KG1 (cell line): ENCODE measurements around the gene ITIH4.

Experiments
- DNase-seq: peaks from one replicate; lab custom pipeline; 2025; lab: John Stamatoyannopoulos, UW

ITIH4 gene

DNA sequence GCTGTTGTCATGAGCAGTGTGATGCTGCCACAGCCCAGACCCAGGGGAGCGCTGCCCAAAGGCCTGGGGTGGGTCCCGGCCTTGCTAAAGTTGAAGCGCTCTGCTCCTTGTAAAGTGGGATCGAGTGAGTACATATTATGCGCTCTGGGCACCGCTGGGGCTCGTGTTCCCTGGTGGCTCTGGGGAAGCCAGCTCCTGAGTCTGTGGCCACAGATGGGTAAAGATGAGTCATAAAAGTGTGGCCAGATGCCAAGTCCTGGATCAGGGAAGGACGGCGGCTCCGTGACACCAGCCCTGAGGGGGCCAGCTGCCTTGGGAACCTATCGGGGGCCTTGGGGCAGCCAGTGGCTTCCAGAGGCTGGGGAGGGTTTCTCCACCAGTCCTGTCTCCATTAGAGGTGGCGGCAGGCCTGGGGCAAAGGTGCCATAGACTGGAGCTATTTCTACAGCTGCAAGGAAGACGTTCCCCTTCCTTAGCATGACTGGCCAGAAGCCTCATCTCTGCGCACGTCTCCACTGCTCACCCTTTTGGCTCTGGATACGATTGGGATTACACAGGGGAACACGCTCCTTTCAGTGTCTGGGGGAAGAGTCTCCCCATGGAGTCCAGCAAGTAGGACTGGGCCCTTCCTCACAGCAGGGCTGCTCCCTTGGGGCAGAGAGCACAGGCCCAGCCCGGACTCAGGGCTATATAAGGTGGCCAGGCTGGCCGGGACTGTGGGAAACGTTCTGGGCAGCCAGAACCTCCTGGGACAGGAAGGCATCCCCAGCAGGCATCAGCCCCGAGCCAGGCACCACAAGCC, 1.2 kb upstream of the ITIH4 start:
- no peak for DNase-seq

DNA sequence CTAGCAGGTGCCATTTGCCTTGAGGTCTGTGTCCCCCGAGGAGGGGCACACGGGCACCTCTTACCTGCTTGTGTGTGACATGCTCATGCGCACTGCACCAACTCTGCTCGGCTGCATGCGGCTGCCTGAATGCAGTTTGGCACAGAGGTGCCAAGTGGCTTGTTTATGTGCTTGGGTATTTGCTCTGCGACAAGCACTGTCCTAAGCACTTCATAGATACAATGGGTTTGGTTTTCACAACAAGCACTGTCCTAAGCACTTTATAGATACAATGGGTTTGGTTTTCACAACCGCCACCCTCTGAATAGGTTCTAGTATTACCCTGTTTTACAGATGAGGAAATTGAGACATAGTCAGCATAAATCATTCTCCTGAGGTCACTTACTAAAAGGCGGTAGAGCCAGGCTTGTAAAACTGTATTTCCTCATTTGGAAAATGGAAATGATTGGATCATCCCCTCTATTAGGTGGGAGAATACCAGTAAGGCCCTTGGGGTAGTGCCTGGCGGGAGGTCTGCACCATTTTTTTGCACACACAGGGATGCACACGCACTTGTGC, 487 bp downstream of the ITIH4 start:
- no peak for DNase-seq

DNA sequence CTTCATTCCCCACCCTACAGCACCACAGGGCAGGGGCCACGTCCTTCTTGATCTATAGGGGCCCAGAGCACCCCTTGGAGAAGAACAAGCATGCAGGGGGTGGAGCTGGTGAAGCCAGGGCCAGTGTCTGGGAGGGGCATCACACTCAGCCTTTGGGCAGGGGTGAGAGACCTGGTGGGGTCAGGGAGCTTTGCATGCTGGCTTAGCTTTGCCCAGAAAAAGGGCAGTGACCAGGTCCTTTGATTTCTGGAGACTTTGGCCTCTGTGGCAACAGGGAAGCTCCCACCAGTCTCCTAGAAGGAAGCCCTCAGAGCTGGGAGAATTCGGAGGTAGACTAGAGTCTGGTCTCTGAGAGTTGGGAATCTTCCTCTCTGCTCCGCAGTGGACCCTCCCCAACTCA, 990 bp downstream of the ITIH4 start:
- DNase-seq: no peak

DNA sequence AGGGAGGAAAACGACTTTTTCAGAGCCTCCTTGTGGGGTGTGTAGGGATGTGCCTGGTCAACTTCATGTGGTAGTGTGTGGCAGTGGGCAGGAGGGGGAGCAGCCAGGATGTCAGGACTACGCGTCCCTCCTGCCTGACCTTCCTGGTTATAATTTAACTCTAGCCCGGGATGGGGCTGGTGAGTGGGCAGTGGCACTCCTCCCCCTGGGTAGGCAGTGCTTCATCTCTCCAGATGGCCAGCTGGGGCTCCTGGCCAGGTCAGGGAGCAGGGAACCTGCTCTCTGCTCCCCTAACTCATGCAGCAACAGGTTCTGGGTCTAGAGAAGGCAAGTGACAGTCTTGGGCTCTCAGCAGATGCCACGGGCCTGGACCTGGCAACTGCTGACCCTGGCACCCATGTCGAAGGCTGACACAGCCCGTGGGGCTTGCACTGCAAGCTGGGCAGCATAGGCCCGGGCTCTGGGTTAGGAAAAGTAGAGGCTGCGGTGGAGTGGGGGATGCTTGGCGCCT, 2.6 kb downstream of the ITIH4 start:
- DNase-seq: no peak

DNA sequence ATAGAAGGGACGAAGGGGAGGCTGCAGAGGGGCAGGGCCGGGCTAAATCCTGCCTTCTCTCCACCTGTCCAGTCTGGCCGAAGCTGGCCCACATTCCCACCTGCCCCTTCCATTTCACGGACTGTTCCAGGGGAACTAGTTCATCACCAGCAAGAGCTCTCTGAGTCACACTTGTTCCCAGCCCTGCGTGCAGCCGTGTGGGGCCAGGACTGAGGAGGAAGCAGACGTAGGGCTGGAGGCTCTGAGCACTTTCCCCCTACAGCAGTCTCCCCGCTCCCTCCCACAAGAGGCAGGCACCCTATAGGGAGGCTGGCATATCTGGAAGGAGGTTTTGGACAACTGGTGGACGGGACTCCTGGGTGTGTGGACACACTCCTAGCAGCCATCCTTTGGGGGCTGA, 3.0 kb downstream of the ITIH4 start:
- DNase-seq: no peak

DNA sequence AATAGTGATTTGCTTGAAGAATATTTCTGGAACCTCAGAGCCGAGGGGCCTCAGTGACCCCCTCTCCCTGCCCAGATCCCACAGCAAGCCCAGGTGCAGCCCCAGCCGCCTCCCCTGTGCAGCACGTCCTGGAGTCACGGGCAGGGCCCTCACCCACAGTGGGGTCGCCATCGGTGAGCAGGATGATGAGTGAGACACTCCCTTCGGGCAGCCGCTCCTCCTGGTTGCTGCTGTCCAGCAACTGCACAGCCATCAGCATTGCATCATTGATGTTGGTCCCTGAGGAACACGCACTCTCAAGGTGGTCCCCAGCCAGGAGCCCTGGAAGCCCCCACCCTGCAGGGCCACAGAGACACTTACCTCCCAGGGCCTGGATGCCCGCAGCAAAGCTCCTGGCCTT, 6.4 kb downstream of the ITIH4 start:
- DNase-seq: no peak

DNA sequence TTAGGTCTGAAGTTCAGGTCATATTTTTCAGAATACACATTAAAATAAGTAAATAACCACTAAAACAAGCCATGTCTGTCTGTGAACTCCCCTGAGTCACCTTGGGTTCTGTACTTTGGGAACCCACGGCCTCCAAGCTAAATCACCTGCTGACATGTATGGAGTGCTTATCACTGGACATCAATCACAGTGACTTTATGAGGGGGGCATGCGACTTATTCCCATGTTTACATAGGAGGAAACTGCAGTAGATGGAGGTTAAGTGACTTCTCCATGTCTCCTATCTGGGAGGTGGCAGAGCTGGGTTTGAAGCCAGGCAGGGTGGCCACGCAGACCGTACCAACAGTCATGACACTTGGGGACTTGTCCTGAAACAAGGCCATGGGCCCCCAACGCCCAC, 8.1 kb downstream of the ITIH4 start:
- DNase-seq: no peak

DNA sequence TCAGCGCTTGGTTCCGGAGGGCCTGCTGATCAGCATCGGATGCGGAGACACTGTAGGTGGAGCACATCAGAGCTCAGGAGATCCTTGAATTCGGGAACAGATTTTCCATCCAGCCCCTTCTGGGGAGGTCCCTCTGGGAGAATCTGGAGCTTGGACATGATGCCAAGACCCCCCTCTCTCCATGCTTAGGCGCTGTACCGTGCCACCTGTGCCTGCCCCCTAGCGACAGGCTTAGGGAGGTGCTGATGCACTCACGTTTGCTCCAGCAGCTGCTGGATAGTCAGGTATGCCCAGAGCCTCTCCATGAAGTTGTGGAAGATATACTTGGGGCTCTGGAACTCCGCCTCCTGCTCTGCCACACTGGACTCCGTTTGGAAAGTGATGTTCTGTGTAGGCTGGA, 9.7 kb downstream of the ITIH4 start:
- DNase-seq: no peak

DNA sequence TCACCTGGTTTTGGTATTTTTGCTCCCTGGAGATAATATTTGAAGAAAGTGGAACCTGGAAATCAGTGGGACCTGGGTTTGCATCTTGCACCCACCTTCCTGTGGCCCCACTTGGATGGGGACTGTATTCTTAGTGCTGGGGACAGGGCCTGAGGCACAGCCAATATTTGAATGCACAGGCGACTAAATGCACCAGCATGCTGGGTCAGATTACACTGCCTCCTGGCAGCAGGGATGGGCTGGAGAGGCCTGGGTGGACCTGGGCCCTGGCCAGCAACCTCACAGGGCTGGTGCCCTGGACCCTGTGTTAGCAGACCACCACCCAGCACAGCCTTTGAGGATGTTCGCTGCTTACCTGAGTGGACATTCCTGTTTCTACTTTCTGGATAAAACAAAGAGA, 10.5 kb downstream of the ITIH4 start:
- DNase-seq: no peak

DNA sequence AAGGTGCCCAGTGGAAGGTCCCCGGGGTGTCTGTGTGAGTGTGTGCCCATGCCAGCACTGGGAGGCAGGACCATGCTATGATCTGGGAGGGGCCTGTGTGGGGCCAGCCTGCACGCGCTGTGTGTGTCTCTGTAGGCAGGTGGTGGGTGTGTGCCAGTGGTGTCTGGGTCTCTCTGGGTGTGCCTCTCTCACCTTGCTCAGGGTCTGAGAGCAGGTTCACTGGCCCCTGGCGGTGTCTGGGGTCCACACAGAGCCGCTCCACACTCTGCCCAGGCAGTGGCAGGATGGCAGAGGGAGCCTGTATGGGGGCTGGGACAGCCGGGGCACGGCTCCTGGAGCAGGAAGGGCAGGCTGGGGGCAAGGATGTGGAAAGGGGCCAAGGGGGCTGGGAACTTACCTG, 12.6 kb downstream of the ITIH4 start:
- no peak for DNase-seq

DNA sequence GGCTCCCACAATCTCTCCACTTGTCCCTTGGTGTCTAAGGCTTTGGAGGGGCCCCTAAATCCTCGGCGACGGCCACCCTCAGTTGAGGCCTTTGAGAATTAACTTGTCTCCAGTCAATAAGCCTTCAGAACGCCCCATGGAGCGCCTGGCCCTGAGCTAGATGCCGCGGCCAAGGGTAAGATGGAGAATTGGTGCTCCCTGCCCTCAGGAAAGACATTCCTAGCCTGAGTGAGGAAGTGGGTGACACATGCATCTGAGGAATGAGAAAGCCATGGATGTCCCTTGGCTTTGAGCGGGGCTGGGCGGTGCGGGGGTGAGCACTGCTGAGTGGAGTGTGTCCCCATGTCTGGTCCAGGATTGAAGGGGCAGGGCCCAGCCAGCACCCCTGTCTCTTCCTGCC, 13.3 kb downstream of the ITIH4 start:
- DNase-seq: no peak

DNA sequence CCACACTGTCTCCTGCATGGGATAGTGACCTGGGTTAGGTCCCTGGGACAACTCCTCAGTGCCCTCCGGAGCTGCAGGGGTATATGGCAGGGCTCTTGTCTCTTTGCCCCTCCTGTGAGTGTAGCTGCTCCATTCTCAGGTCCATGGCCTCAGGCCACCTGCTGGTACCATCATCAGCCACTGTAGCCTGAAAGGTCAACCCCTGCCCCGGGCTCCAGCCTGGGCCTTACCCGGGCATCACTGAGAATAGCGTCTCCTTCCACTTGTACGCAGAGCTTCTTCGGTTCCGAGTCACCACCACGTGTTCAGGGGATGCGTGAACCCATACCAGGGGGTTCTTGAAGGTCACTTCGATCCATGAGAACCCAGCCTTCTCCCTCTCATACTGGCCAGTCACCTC, 13.8 kb downstream of the ITIH4 start:
- no peak for DNase-seq

DNA sequence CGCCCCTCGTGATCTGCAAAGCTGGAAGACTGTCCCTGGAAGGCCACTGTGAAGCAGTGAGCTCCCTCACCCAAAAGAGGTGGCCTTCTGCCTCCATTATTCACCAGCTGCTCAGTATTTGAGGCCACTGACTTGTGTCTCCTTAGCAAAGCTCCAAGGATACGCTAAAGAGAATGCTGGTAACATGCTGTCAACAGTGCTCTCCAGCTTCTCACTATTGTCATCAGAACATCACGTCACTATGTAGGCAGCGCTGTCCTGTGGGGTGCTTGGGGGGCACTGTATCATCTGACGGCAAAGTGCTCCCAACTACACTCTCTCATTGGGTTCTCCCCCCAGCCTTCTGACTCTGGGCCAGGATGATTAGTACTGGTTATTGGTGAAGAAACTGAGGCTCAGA, 14.3 kb downstream of the ITIH4 start:
- no peak for DNase-seq

DNA sequence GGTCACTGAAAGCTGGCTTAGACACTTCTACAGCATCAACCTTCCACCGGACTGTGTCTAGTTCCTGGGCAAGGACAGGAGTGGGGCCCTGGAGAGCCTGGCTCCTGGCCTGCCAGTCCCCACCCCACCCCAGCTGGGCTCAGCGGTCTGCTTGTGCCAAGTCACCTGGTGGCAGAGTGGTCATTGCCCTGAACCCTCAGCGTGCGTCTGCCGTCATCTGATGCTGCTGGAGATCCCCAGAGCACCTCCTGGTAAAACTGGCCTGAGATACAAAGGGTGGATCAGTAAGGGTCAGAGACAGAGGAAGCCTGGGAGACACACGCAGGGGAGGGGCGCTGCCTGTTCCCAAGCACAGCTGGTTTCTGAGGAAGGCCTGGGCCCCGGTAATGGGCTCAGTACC, 16.7 kb downstream of the ITIH4 start:
- no peak for DNase-seq

DNA sequence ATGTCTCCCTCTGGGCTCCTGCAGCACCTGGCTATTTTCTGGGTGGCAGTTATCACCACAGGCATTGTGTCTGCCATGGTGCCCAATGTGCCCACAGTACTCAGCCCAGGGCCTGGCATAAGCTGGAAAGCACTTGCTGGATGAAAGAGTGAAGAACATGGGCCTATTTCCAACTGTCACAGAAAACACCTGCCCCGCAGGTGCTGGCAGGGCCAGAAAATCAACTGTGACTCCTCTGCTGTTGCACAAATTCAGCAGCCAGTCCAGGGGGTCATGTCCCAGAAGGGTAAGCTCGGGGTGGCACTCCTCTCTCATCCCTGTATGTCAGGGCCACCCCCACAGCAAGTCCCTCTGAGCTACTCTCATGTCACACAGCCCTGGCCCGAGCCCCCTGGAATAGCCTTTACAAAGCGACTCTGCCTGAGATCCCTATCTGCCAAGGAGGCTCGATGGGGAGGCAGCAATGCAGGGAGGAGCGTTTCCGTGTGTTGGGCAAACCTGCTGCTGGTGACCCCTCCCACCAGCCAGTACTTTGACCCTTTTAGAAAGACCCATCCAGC, 18.9 kb downstream of the ITIH4 start:
- DNase-seq: no peak

DNA sequence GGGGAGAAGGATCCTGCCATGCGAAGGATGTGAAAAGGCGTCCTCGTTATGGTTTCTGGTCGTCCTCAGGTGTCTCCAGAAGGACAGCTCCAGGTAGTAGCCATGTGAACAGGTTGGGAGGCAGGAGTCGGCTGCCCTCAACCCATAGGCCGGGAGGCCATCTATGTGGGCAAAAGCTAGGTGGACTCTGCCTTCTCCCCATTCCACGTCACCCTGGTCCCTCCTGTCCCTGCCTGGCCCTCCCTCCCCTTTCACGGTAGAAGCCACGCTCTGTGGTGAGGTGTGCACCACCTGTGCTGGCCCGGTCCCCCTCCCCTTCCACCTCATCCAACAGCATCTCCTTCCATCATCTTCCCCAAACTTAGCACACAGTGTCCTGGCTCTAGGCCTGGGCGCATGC, 19.5 kb downstream of the ITIH4 start:
- no peak for DNase-seq

DNA sequence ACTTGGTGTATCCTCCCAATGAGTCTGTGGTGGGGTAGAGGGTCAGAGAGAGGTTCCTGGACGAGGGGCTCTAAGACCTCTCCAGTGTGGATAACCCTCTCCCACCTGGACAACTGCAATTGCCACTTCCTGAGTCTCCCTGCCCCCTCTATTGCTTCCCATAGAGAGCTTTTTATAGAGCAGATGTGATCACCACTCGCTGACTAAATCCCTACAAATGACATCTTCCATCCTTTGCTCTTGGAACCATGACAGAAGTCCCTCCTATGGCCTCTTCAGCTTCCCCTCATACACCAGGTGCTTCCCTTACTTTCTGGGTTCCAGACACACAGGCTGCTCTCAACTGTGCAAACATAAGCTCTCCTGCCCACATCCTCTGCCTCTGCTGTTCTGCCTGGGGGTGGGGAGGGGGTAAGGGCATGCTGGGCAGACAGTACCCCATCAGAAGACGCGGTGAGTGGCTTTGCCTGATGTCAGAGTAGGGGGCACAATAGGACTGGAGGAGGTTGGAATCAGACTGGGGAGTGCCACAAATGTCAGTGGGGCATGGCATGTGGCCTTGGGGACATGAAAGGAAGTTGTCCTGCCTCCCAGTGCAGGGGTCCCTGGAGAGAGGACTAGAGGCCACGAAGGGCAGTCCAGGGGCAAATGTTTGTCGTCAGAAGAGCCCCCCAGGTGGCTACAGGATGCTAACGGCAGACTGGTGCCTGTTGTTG, 20.7 kb downstream of the ITIH4 start:
- DNase-seq: no peak

DNA sequence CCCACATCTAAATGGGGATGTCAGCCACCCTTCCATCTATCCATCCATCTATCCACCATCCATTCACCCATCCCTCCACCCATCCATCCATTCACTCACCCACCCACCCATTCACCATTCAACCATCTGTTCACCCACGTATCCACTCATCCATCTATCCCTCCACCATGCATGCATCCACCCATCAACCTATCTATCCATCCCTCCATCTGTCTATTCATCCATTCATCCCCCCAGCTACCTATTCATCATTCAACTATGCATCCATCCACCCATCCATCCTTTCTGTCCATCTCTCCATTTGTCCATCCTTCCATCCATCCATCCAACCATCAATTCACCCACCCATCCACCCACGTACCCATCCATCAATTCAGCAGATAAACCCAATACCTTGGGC, 21.3 kb downstream of the ITIH4 start:
- DNase-seq: no peak

DNA sequence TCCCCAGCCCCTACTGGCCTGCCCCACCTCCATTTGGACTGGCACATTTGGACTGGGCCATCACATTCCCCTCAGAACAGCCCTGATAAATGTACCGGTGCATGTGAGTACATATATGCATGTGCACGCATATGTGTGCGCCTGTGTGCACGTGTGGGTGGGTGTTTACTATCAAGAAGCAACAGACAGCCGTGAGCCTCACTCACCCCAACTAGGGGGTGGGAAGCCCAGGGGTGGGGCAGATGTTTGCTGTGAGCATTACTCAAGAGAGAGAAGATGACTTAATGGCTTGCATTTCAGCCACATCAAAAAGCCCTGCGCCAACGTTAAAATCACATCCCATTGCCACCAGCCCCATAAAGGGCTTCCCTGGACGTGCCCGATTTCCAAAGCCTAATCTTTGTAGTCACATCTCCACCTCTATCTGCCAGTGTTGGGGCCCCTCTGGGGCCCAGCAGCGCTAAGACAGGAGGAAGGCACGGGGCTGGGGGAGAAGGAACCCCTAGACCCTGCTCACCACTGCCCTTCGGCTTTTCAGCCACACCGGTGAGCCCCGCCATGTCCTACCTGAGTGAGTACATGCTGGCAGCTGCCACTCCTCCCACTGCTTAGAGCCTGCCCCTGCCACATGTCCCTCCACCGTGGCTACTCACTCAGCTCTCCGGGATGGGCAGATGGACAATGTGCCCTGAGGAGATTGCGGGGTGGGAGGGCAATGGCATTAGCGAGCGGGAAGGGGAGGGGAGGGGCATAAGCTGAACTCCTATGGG, 25.0 kb downstream of the ITIH4 start:
- DNase-seq: no peak

DNA sequence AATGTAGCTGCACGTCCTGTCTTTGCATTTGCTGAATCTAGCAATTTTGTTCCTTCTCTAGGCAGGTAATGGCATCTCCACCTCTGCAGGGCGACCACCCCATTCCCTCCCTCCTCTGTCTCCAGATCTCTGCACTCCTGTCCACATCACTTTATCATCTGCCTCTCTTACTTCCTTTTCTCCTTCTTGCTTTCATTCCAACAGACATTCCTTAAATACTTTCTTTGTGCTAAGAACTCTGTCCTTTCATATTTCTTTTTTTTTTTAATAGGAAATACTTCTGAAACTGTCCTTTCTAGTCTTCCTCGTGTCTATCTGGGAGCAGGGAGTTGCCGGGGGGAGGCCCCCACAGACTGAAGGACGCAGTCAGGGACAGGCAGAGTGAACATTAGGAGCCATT, 28.6 kb downstream of the ITIH4 start:
- no peak for DNase-seq

DNA sequence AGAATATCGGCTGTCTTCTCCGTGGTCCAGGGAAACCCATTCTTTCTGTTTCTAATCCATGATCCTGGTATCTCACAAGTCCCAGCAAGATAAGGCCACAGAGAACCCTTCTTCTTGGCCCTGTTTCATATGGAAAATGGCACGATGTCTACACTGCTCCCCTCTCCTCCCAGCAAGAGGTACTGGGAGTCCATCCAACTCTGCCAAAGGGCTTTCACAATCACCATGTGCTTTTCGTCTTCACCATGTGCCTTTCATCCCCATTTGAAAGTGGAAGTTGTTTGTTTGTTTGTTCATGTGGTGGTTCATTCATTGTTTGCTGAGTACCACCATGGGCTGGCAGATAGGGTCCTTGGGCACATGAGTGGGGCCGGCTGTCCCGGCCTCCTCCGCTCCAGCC, 30.4 kb downstream of the ITIH4 start:
- no peak for DNase-seq

DNA sequence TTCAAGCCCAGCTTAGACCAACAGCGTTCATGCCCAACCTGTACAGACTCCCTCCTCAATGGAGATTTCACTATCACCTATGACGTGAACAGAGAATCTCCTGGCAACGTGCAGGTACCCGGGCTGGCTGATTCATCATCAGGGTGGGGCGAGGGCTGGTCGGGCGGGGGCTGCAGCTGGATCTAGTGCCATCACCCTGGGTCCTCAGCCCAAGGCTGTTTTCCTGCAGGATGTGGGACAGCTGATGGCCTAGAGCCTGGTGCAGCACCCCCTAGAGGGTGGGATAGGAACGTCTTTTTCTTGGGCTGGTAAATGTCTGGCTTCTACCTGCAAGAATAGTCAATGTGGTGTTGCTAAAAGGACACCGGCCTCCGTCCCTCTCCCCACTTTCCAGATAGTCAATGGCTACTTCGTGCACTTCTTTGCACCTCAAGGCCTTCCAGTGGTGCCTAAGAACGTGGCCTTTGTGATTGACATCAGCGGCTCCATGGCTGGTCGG, 31.4 kb downstream of the ITIH4 start:
- no peak for DNase-seq
